Femur (tissue), 1 donor: ENCODE measurements around the gene SART3.
"Not testable (repeated sequence)": the region's sequence is repeated elsewhere in the genome, so short reads cannot be mapped to it uniquely, and the experiment has no call there.

Experiments used
- DNase-seq: peaks from one replicate; pipeline ENCODE4 v3.0.0-alpha.2; 2017

Gene SART3

GRCh38 chr12:108517288-108518100, 43.5 kb downstream of the SART3 start:
- DNase-seq, result no peak

GRCh38 chr12:108516511-108517275, 44.3 kb downstream of the SART3 start:
- no peak for DNase-seq

GRCh38 chr12:108515916-108516315, 45.1 kb downstream of the SART3 start:
- DNase-seq, result no peak

- DNase-seq, result peak; percentile 100
These were observed 45.8 kb downstream of the SART3 start, which contains the start of gene FICD for GRCh38 chr12:108514973-108515814. Gene FICD, plus strand, starts transcription at chr12:108515277. Its CDS starts 1,696 bp downstream, at chr12:108516973.

GRCh38 chr12:108514468-108514972, 46.5 kb downstream of the SART3 start:
- DNase-seq, result no peak

- DNase-seq, result peak; percentile 82
These were observed 49.1 kb downstream of the SART3 start for GRCh38 chr12:108511633-108512540.

- DNase-seq, result no peak
These were observed 50.1 kb downstream of the SART3 start for GRCh38 chr12:108510836-108511235.

- no peak for DNase-seq
These were observed 51.2 kb downstream of the SART3 start for GRCh38 chr12:108509806-108510205.

- no peak for DNase-seq
These were observed 52.9 kb downstream of the SART3 start for GRCh38 chr12:108507971-108508642.

GRCh38 chr12:108505129-108505528, 55.8 kb downstream of the SART3 start:
- no peak for DNase-seq

- no peak for DNase-seq
These were observed 58.1 kb downstream of the SART3 start for GRCh38 chr12:108502922-108503321.

GRCh38 chr12:108498136-108498535, 62.8 kb downstream of the SART3 start:
- no peak for DNase-seq

GRCh38 chr12:108495823-108496579, 65.0 kb downstream of the SART3 start:
- no peak for DNase-seq

- no peak for DNase-seq
These were observed 65.9 kb downstream of the SART3 start for GRCh38 chr12:108495054-108495453.

- DNase-seq, result no peak
These were observed 69.7 kb downstream of the SART3 start for GRCh38 chr12:108491256-108491655.

GRCh38 chr12:108487029-108487428, 73.9 kb downstream of the SART3 start:
- DNase-seq, result not testable (repeated sequence)

- not testable (repeated sequence) for DNase-seq
These were observed 75.6 kb downstream of the SART3 start for GRCh38 chr12:108485371-108485770.

- no peak for DNase-seq
These were observed 76.1 kb downstream of the SART3 start for GRCh38 chr12:108484845-108485244.

GRCh38 chr12:108484431-108484830, 76.5 kb downstream of the SART3 start:
- DNase-seq, result no peak
